HG03045 (cell line): ENCODE data around the gene THTPA.
"Not testable (repeated sequence)": the region's sequence is repeated elsewhere in the genome, so short reads cannot be mapped to it uniquely, and the experiment has no call there.

Experiments
- ATAC-seq: cut with Tn5 transposase; IDR thresholded peaks from one replicate; pipeline ENCODE4 v1.9.1; 2021; ENCODE audit warnings: mild to moderate bottlenecking, moderate library complexity; ENCODE audit not compliant: unreplicated experiment

The THTPA gene

GRCh38 chr14:23609001-23609400 lies 52.9 kb downstream of the THTPA start:
- no peak for ATAC-seq

- not testable (repeated sequence) for ATAC-seq
Observed at GRCh38 chr14:23609411-23610089, 53.5 kb downstream of the THTPA start.
